Adrenal gland (tissue), 12 donors: Measurements from ENCODE around the gene TSHZ2. TPM values are rescaled to one million over a fixed set of nuclear protein-coding genes. Genes with fewer than 3 reads are reported as not detected.
"Not testable (repeated sequence)": the region's sequence is repeated elsewhere in the genome, so short reads cannot be mapped to it uniquely, and the experiment has no call there.

Source experiments
- DNase-seq, 7 donors: peaks; one replicate each; pipeline ENCODE4 v3.0.0-alpha.2; 2019 to 2020
- H3K27ac ChIP-seq, 5 donors: fragments of 200-600 bp; sonication (generic) in 4 of 5; 1 replicate in 3 of 5; 2 replicates in 2 of 5; pipeline versions ENCODE4 v1.5.1 to v1.8.0; 2016 to 2020; ENCODE audit warnings: mild to moderate bottlenecking in 1 of 5
- H3K27me3 ChIP-seq: fragments of 200-600 bp; 2 replicates; pipeline ENCODE4 v1.8.0; 2021
- H3K36me3 ChIP-seq, 2 donors: fragments of 200-600 bp; replicated peaks in 1 of 2; 1 replicate in 1 of 2; 2 replicates in 1 of 2; pipeline versions ENCODE4 v1.5.1 to v1.8.0; 2018 to 2022
- H3K4me1 ChIP-seq, 2 donors: fragments of 200-600 bp; replicated peaks in 1 of 2; 1 replicate in 1 of 2; 2 replicates in 1 of 2; pipeline versions ENCODE4 v1.5.1 to v1.8.0; 2018 to 2021
- H3K4me3 ChIP-seq, 4 donors: fragments of 200-600 bp; sonication (generic) in 3 of 4; one replicate each; pipeline ENCODE4 v1.5.1; 2016 to 2018
- H3K9me3 ChIP-seq, 3 donors: fragments of 200-600 bp; sonication (generic) in 1 of 3; replicated peaks in 1 of 3; 1 replicate in 2 of 3; 2 replicates in 1 of 3; pipeline versions ENCODE4 v1.5.1 to v1.8.0; 2016 to 2021
- POLR2A ChIP-seq, 2 donors: fragments of 450-650 bp; IDR thresholded peaks; one replicate each; pipeline ENCODE4 v1.6.1; 2017; ENCODE audit warnings: antibody characterized with exemption in 2 of 2, mild to moderate bottlenecking in 2 of 2, moderate library complexity in 1 of 2
- WGBS, 4 donors: extraction: QIAGEN DNeasy Blood & Tissue Kit in 2 of 4; methylation state at CpG; one replicate each; pipeline versions ENCODE4 v1.1.5 to v1.1.7; 2013 to 2017; 5-methylcytosine and 5-hydroxymethylcytosine counted together
- intact Hi-C, 2 donors: fragments of 100-400 bp; cut with DNase I; formaldehyde crosslinking; loops; one replicate each; pipeline versions ENCODE4 v1.14.1 to v1.15.0; 2022 to 2023
- polyA plus RNA-seq, 3 donors: library from polyadenylated mRNA; stranded (reverse); fragments of 200-250 nt in 2 of 3; fragments of 350-450 nt in 1 of 3; fragmentation: Illumina TruSeq in 1 of 3; extraction: RNeasy Lipid Tissue Mini Kit (QIAGEN cat#74804) in 1 of 3; gene quantifications; one replicate each; pipeline ENCODE4 v1.2.3, GENCODE V29; 2013 to 2014
- total RNA-seq, 9 donors: library from RNA; depleted of rRNA in 4 of 9; stranded (reverse); fragments of >200 nt in 4 of 9; fragments of 120-200 nt in 1 of 9; fragmentation: NEBNext Ultra II Directional in 1 of 9; extraction: Animal tissue kit (Norgen Biotek cat#: 25700) in 1 of 9; gene quantifications; one replicate each; pipeline versions ENCODE4 v1.1.0 to v1.2.4, GENCODE V29; 2013 to 2023
- TF ChIP-seq, protein P1 (sequence below), 6 experiments: fragments of 450-650 bp in 4 of 6; fragments of 200-600 bp in 2 of 6; sonication (generic) in 1 of 6; IDR thresholded peaks; 1 replicate in 5 of 6; 2 replicates in 1 of 6; pipeline versions ENCODE4 v1.5.1 to v1.8.0; 2016 to 2021; ENCODE audit warnings: antibody characterized with exemption in 6 of 6, mild to moderate bottlenecking in 2 of 6, moderate library complexity in 1 of 6
- donor health status: healthy with polysubstance abuse.
- donor health status: Bipolar disorder and iron deficiency.
- donor health status: DM: yes; HTN: yes; CAD: no.
- donor health status: DM: no; HTN: no; CAD: no.
- donor health status: DM: no; HTN: no; CAD: no.
- donor health status: DM: yes; HTN: yes; CAD: no.

TSHZ2 gene
- total and polyA plus RNA-seq, 12 donors: 20.5 to 87.1 (median 52.4) TPM

GRCh38 chr20:53365076-53365475, 392.9 kb downstream of the TSHZ2 start:
- WGBS, 4 donors: 67 to 90% (median 75%) methylated on average over 1 of the region's 1 CpG
- TF ChIP-seq POLR2A (IDR thresholded peaks at IDR 0.05): no peak
- TF ChIP-seq, protein P1, sequence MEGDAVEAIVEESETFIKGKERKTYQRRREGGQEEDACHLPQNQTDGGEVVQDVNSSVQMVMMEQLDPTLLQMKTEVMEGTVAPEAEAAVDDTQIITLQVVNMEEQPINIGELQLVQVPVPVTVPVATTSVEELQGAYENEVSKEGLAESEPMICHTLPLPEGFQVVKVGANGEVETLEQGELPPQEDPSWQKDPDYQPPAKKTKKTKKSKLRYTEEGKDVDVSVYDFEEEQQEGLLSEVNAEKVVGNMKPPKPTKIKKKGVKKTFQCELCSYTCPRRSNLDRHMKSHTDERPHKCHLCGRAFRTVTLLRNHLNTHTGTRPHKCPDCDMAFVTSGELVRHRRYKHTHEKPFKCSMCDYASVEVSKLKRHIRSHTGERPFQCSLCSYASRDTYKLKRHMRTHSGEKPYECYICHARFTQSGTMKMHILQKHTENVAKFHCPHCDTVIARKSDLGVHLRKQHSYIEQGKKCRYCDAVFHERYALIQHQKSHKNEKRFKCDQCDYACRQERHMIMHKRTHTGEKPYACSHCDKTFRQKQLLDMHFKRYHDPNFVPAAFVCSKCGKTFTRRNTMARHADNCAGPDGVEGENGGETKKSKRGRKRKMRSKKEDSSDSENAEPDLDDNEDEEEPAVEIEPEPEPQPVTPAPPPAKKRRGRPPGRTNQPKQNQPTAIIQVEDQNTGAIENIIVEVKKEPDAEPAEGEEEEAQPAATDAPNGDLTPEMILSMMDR (IDR thresholded peaks at IDR 0.05): no peak
- H3K27me3 ChIP-seq: no peaks in the 10 kb centered on the region

GRCh38 chr20:53365539-53366075, 393.4 kb downstream of the TSHZ2 start:
- H3K36me3 ChIP-seq: no peaks in the 10 kb centered on the region
- 96 to 100% (median 99%) methylated on average over 2 of the region's 2 CpGs for WGBS, 4 donors
- no peak for DNase-seq
- intact Hi-C loops: no loop called here
- no peaks in the 10 kb centered on the region for H3K9me3 ChIP-seq
- no peaks in the 10 kb centered on the region for H3K4me1 ChIP-seq
- H3K27me3 ChIP-seq: no peaks in the 10 kb centered on the region
- H3K4me3 ChIP-seq: no peak overlapping the region
- H3K27ac ChIP-seq: no peak overlapping the region
- TF ChIP-seq POLR2A (IDR thresholded peaks at IDR 0.05): no peak
- TF ChIP-seq, protein P1 (IDR thresholded peaks at IDR 0.05): no peak

More at GRCh38 chr20:53365076-53365475, 392.9 kb downstream of the TSHZ2 start:
- Histone ChIP-seq H3K9me3 (no peaks in the 10 kb centered on the region), H3K4me1 (no peaks in the 10 kb centered on the region), H3K4me3 (no peak overlapping the region), H3K36me3 (no peaks in the 10 kb centered on the region), H3K27ac (no peak overlapping the region)
- intact Hi-C loops: no loop called here
- no peak for DNase-seq

DNA sequence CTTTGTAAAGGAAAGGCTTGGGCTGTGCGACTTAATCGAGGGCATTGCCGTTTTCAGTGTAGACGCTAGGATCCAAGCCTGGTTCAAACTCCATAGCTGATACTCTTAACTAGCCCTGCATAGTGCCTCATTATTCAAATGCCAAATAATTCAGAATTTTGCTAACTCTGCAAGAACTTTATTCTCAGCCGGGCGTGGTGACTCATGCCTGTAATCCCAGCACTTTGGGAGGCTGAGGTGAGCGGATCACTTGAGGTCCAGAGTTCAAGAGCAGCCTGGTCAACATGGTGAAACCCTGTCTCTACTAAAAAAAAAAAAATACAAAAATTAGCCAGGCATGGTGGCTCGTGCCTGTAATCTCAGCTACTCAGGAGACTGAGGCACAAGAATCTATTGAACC, 394.8 kb downstream of the TSHZ2 start:
- H3K4me3 ChIP-seq, H3K27ac ChIP-seq, H3K27me3 ChIP-seq, H3K4me1 ChIP-seq, H3K36me3 ChIP-seq, DNase-seq, intact Hi-C loops, H3K9me3 ChIP-seq: not testable (repeated sequence)
- 95 to 99% (median 97%) methylated on average over 8 of the region's 8 CpGs for whole genome bisulfite sequencing, 4 donors

DNA sequence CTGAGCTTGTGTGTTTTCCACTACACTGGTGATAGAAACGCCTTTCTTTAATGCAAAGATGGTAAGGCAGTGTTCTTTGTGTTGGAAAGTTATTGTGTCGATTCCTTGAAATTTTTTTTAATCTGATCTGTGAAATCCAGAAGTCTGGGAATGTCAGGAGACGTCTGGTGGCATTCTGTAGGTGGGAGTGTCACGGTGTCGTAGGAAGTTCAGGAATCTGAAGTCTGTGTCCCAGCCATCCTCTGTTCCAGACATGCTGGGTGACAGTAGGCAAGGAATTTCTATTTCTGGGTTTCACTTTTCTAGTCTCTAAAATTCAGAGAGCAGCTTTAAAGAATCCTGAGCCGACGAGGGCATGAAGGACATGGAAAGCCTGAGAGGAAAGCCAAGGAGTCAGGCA, 397.7 kb downstream of the TSHZ2 start:
- no peaks in the 10 kb centered on the region for H3K36me3 ChIP-seq
- no peaks in the 10 kb centered on the region for H3K27me3 ChIP-seq
- TF ChIP-seq POLR2A (IDR thresholded peaks at IDR 0.05): no peak
- TF ChIP-seq, protein P1 (IDR thresholded peaks at IDR 0.05): no peak
- H3K4me1 ChIP-seq: no peaks in the 10 kb centered on the region
- WGBS, 4 donors: 88 to 91% (median 89%) methylated on average over 7 of the region's 7 CpGs
- intact Hi-C loops: no loop called here
- DNase-seq: no peak
- H3K4me3 ChIP-seq: no peak overlapping the region
- no peak overlapping the region for H3K27ac ChIP-seq
- no peaks in the 10 kb centered on the region for H3K9me3 ChIP-seq

GRCh38 chr20:53370345-53370961, 398.3 kb downstream of the TSHZ2 start:
- Histone ChIP-seq H3K27ac (no peak overlapping the region), H3K4me3 (no peak overlapping the region), H3K36me3 (no peaks in the 10 kb centered on the region), H3K9me3 (no peaks in the 10 kb centered on the region), H3K27me3 (no peaks in the 10 kb centered on the region), H3K4me1 (peaks cover 0 to 6% of the 10 kb centered on the region in 2 donors)
- peak in 3 of 7 donors; percentile 14 to 23 (median 14) for DNase-seq
- intact Hi-C loops: no loop called here
- TF ChIP-seq POLR2A (IDR thresholded peaks at IDR 0.05): no peak
- TF ChIP-seq, protein P1 (IDR thresholded peaks at IDR 0.05): no peak
- WGBS, 4 donors: 66 to 70% (median 68%) methylated on average over 13 of the region's 13 CpGs
